Pancreas (tissue), 10 donors: ENCODE data around the gene SPNS2. TPM values are rescaled to one million over a fixed set of nuclear protein-coding genes. Genes with fewer than 3 reads are reported as not detected.

ENCODE experiments used
- ATAC-seq, 4 donors: fragments of 200-7000 bp; cut with Tn5 transposase; one replicate each; pipeline versions ENCODE4 v1.8.0 to v1.9.1; 2020; ENCODE audit warnings: mild to moderate bottlenecking in 4 of 4, moderate library complexity in 4 of 4
- DNase-seq, 6 donors: peaks; one replicate each; pipeline ENCODE4 v3.0.0-alpha.2; 2020
- FAIRE-seq: peaks from 2 replicates; lab custom pipeline; 2012; peaks lifted over from hg19 to GRCh38; lab: Jason Lieb, UNC
- H3K27ac ChIP-seq, 4 donors: fragments of 200-600 bp; sonication (generic); 1 replicate in 3 of 4; 2 replicates in 1 of 4; pipeline versions ENCODE4 v1.5.0 to v1.8.0; 2020
- H3K27me3 ChIP-seq, 4 donors: fragments of 200-600 bp; one replicate each; pipeline ENCODE4 v1.8.0; 2021
- H3K36me3 ChIP-seq, 3 donors: fragments of 200-600 bp; sonication (generic) in 1 of 3; one replicate each; pipeline versions ENCODE4 v1.5.0 to v1.8.0; 2020 to 2021
- H3K4me1 ChIP-seq, 3 donors: fragments of 200-600 bp; one replicate each; pipeline ENCODE4 v1.8.0; 2021
- H3K4me3 ChIP-seq, 4 donors: fragments of 200-600 bp; sonication (generic) in 2 of 4; one replicate each; pipeline versions ENCODE4 v1.5.0 to v1.8.0; 2020 to 2021
- H3K9me3 ChIP-seq, 4 donors: fragments of 200-600 bp; one replicate each; pipeline ENCODE4 v1.8.0; 2021
- CTCF ChIP-seq, 4 donors: fragments of 200-600 bp; sonication (generic) in 3 of 4; IDR thresholded peaks; one replicate each; pipeline versions ENCODE4 v1.5.0 to v1.8.0; 2021; ENCODE audit warnings: antibody characterized with exemption in 4 of 4
- WGBS, 2 donors: extraction: QIAGEN DNeasy Blood & Tissue Kit; methylation state at CpG; one replicate each; pipeline ENCODE4 v1.1.7; 2013; 5-methylcytosine and 5-hydroxymethylcytosine counted together
- intact Hi-C, 3 donors: fragments of 100-400 bp; cut with DNase I; formaldehyde crosslinking; loops; one replicate each; pipeline versions ENCODE4 v1.11.1 to v1.14.2; 2022
- polyA plus RNA-seq, 2 donors: library from polyadenylated mRNA; stranded (reverse); fragments of 200-250 nt; gene quantifications; one replicate each; pipeline ENCODE4 v1.2.3, GENCODE V29; 2013
- total RNA-seq, 6 donors: library from RNA; stranded (reverse); fragmentation: NEBNext Ultra II Directional in 4 of 6; extraction: Animal tissue kit (Norgen Biotek cat#: 25700) in 4 of 6; gene quantifications; one replicate each; pipeline versions ENCODE4 v1.2.1 to v1.2.4, GENCODE V29; 2021 to 2023
- donor health status: healthy with polysubstance abuse.
- donor health status: DM: no; HTN: no; CAD: no; lungs with moderate emphysema.
- donor health status: DM: no; HTN: no; CAD: no.
- donor health status: control.
- donor health status: control.
- donor health status: Bipolar disorder and iron deficiency.
- donor health status: DM: yes; HTN: yes; CAD: no.
- donor health status: DM: no; HTN: no; CAD: no.
- donor health status: DM: no; HTN: no; CAD: no.
- donor health status: DM: yes; HTN: yes; CAD: no.

Gene SPNS2
- total and polyA plus RNA-seq, 8 donors: 7.6 to 51.7 (median 20.8) TPM

GRCh38 chr17:4512156-4513112 is 13.8 kb downstream of the SPNS2 start:
- H3K27me3 ChIP-seq: no peaks in the 10 kb centered on the region
- intact Hi-C loops: no loop called here
- ATAC-seq (no peak), FAIRE-seq (no peak), DNase-seq (no peak)
- peaks cover 24 to 44% (median 38%) of the 10 kb centered on the region in 3 donors for H3K4me1 ChIP-seq
- no peaks in the 10 kb centered on the region for H3K36me3 ChIP-seq
- H3K27ac ChIP-seq: peak overlapping the region in 2 of 4 donors; percentile 17 to 58
- no peaks in the 10 kb centered on the region for H3K9me3 ChIP-seq
- TF ChIP-seq CTCF (IDR thresholded peaks at IDR 0.05): no peak
- H3K4me3 ChIP-seq: no peak overlapping the region
- 94% methylated on average over 31 of the region's 31 CpGs for WGBS, 2 donors

DNA sequence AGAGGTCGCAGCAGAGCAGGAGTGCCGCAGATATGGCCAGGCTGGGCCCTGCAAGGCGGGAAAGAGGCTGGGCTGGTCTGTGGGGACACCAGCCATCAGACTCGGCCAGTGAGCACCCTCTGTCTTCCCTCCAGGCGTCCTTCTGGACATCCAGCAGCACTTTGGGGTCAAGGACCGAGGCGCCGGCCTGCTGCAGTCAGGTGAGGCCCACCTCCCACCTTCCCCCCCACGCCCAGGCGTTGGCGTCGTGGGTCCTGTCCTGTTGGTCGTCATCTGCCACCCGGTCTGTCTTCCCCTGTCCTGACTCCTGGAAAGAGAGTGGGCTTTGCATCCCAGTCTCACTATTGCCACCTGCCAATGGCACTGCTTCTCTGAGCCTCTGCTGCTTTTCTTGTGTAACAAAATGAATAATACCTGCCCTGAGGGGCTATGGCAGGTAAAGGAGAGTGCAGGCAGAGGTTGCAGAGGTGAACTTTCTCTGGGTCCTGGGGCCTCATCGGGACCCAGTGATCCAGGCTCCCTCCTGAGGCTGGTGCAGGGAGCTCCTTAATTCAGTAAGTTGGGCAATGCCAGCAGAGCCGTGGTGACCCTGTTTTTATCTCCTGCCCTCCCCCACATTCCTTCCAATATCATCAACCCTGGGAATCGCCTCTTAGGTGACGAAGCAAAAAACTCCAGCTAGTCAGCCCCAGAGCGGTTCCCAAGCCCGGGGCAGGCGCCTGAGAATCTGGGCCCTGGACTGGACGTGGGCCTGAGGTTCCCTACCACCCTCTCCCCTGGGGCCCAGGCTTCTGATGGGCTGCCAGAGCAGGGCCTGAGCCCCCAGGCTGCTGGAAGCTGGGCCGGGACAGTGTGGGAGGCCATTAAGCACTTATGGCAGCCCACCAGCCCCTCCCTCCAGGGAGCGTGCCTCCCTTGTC is 14.7 kb downstream of the SPNS2 start:
- no peak for TF ChIP-seq CTCF (IDR thresholded peaks at IDR 0.05)
- peak in 1 of 6 donors; percentile 52 for DNase-seq
- Histone ChIP-seq H3K27ac (peak overlapping the region; percentile 58 to 86 (median 71)), H3K27me3 (no peaks in the 10 kb centered on the region), H3K4me3 (no peak overlapping the region), H3K9me3 (no peaks in the 10 kb centered on the region), H3K36me3 (no peaks in the 10 kb centered on the region), H3K4me1 (peaks cover 24 to 44% (median 38%) of the 10 kb centered on the region in 3 donors)
- WGBS, 2 donors: 65 to 73% methylated on average over 23 to 24 of the region's 24 CpGs
- intact Hi-C loops: no loop called here
- ATAC-seq: peak in 3 of 4 donors; percentile 7 to 20 (median 20)
- no peak for FAIRE-seq

DNA sequence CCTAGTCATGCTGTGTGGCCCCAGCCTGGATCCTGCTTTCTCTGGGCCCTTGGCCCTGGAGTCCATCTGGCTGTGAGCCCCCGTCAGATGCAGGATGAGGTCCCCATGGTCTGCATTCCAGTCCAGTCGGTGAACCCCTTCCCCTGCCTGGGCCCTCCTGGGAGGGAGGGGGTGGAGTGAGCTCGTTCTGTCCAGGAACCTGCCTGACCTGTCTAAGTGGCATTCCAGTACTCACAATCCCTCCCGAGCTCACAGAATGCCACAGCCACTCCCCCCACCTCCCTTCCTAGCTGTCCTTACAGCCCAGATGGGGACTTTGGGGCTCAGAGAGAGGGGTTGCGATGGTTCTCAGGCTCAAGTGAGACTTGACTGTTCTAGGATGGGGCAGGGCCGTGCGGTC is 15.5 kb downstream of the SPNS2 start:
- H3K27ac ChIP-seq: peak overlapping the region; percentile 58 to 86 (median 71)
- intact Hi-C loops: no loop called here
- H3K4me3 ChIP-seq: no peak overlapping the region
- DNase-seq (peak in 5 of 6 donors; percentile 65 to 76 (median 69)), FAIRE-seq (no peak), ATAC-seq (peak; percentile 43 to 71 (median 60))
- H3K36me3 ChIP-seq: no peaks in the 10 kb centered on the region
- no peak for TF ChIP-seq CTCF (IDR thresholded peaks at IDR 0.05)
- no peaks in the 10 kb centered on the region for H3K27me3 ChIP-seq
- WGBS, 2 donors: 35 to 49% methylated on average over 7 of the region's 7 CpGs
- no peaks in the 10 kb centered on the region for H3K9me3 ChIP-seq
- H3K4me1 ChIP-seq: peaks cover 24 to 44% (median 43%) of the 10 kb centered on the region in 3 donors

DNA sequence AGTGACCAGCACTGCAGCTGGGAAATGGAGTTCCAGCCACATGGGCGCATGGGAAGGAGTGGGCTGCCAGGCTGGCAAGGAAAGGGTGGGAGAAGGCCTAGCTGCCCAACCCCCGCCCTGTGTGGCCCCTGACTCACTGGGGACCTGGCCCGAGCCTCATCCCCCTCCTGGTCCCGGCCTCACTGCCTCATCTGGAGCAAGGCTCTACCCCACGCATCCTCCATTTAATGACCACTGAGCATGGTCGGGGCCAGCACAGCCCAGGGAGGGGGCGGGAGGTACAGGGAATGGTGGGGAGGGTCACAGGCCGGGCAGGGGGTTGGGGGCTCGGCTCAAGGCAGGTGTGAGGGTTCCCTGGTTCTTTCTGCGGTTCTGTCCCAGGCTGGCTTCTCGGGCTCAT is 16.1 kb downstream of the SPNS2 start:
- no peaks in the 10 kb centered on the region for H3K9me3 ChIP-seq
- peak in 3 of 6 donors; percentile 34 to 76 (median 48) for DNase-seq
- no peak overlapping the region for H3K4me3 ChIP-seq
- no peak for ATAC-seq
- intact Hi-C loops: no loop called here
- peak overlapping the region; percentile 58 to 86 (median 71) for H3K27ac ChIP-seq
- 80 to 81% methylated on average over 11 of the region's 11 CpGs for WGBS, 2 donors
- peaks cover 24 to 44% (median 42%) of the 10 kb centered on the region in 3 donors for H3K4me1 ChIP-seq
- FAIRE-seq: no peak
- H3K36me3 ChIP-seq: no peaks in the 10 kb centered on the region
- no peaks in the 10 kb centered on the region for H3K27me3 ChIP-seq
- no peak for TF ChIP-seq CTCF (IDR thresholded peaks at IDR 0.05)
